Measurements from ENCODE around the gene ATG9B. TPM values are rescaled to one million over a fixed set of nuclear protein-coding genes. Genes with fewer than 3 reads are reported as not detected.

Gene ATG9B
- total and polyA plus RNA-seq, 9 of the 15 experiments (the other 6 are each of a cell fraction or from before 2014, with no cell fraction given): 0.29 to 8.0 (median 2.1) TPM

DNA sequence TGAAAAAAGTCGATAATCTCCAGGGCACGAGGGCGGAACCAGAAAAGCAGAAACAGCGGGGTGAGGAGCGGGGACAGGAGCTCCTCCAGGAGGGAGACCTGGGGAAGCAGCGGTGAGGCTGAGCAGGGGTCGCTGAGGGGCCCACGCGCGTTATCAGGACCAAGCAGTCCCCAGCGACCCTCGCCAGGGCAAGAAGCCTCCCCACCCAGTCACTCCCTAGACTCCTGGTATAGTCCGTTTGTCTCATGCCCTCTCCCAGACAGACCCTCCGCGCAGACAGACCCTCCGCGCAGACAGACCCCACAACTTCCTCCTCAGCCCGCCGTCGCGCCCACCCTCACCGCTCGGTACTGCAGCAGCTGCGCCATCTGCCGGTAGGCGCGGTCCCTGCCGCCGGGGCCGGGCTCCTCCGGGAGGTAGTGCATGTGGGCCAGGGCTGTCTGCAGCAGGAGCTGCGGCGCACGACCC is 6.3 kb downstream of the ATG9B start (continued):
- TF ChIP-seq, protein P1, sequence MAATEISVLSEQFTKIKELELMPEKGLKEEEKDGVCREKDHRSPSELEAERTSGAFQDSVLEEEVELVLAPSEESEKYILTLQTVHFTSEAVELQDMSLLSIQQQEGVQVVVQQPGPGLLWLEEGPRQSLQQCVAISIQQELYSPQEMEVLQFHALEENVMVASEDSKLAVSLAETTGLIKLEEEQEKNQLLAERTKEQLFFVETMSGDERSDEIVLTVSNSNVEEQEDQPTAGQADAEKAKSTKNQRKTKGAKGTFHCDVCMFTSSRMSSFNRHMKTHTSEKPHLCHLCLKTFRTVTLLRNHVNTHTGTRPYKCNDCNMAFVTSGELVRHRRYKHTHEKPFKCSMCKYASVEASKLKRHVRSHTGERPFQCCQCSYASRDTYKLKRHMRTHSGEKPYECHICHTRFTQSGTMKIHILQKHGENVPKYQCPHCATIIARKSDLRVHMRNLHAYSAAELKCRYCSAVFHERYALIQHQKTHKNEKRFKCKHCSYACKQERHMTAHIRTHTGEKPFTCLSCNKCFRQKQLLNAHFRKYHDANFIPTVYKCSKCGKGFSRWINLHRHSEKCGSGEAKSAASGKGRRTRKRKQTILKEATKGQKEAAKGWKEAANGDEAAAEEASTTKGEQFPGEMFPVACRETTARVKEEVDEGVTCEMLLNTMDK (IDR thresholded peaks at IDR 0.05; ENCODE audit: borderline replicate concordance, insufficient read depth, low read depth, low read length, poor library complexity, severe bottlenecking): peak; percentile 82
- TF ChIP-seq PHB (CRISPR knock-in tag; IDR thresholded peaks at IDR 0.05) (peak; percentile 73), RBFOX2 (IDR thresholded peaks at IDR 0.05; ENCODE audit: low read depth, low read length) (peak; percentile 81), ZNF76 (CRISPR knock-in tag; IDR thresholded peaks at IDR 0.05; ENCODE audit: borderline replicate concordance) (peak; percentile 73; the same call in 1 of the 2 replicates), ARID1B (IDR thresholded peaks at IDR 0.05) (peak; percentile 81), GATA2 (CRISPR knock-in tag; IDR thresholded peaks at IDR 0.05) (no peak), MTA1 (IDR thresholded peaks at IDR 0.05; ENCODE audit: borderline replicate concordance) (peak; percentile 93), CBX3 (IDR thresholded peaks at IDR 0.05; ENCODE audit: borderline replicate concordance in 1 of 2, low read length in 2 of 2) (peak in 1 of 2 experiments; percentile 43; a peak in 1 of 3 replicates), ID3 (CRISPR knock-in tag; IDR thresholded peaks at IDR 0.05) (no peak), ID3 (tag; IDR thresholded peaks at IDR 0.05) (peak; percentile 85), SP1 (CRISPR knock-in tag; IDR thresholded peaks at IDR 0.05) (peak; percentile 42), ZNF644 (tag; IDR thresholded peaks at IDR 0.05; ENCODE audit: low read depth) (no peak), HNRNPL (IDR thresholded peaks at IDR 0.05; ENCODE audit: low read depth, low read length) (peak; percentile 62; the same call in 1 of the 2 replicates), EGR1 (conservative IDR thresholded peaks at IDR 0.05) (peak; percentile 65), ZNF511 (CRISPR knock-in tag; IDR thresholded peaks at IDR 0.05) (peak; percentile 71; the same call in 1 of the 2 replicates), ATF7 (IDR thresholded peaks at IDR 0.05) (peak; percentile 78), SRF (CRISPR knock-in tag; IDR thresholded peaks at IDR 0.05) (peak in 1 of 2 experiments; percentile 82; a peak in 1 of 4 replicates), GATAD2A (IDR thresholded peaks at IDR 0.05) (peak; percentile 98)
